Measurements from ENCODE around the gene BHMT2.
A peak's percentile ranks its signal among the peaks of the same experiment; 100 is the strongest.

Gene BHMT2

GRCh38 chr5:79122973-79123372, 53.4 kb downstream of the BHMT2 start:
- no peak for DNase-seq (ENCODE audit: low spot score)

GRCh38 chr5:79124607-79125006, 55.0 kb downstream of the BHMT2 start:
- DNase-seq (ENCODE audit: low spot score) = no peak

DNA sequence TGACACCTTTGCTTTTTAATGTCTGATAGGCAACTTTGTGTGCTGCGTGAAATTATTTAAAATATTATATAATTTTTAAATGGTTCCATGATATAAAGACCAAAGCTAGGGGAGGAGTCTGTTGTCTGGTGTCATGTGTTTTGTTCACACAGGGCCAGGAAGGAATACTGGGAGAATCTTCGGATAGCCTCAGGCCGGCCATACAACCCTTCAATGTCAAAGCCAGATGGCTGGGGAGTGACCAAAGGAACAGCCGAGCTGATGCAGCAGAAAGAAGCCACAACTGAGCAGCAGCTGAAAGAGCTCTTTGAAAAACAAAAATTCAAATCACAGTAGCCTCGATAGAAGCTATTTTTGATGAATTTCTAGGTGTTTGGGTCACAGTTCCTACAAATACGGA, 61.2 kb downstream of the BHMT2 start:
- no peak for DNase-seq (ENCODE audit: low spot score)

DNA sequence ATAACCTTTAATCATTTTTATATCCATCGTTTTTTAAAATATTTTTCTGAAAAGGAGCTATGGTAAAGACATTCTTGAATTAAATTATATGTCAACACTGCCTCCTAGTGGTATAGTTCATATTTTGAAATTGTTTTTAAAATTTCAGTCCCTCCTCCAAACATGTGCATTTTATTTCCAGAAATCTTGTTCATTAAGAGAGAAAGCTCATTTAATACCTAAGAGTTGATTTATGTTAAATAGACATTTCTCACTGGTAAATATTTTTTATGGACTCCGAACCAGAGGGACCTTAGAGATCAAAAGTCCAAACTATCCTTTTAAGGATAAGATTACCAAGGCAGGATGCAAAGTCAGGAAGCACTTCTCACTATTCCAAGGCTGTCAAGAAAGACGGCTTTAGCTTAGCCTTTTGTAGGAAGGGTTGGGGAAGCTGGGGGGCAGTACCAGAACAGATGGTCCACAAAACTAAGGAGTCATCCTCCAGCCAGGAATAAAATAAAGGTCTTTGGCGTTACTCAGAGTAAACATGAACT, 63.6 kb downstream of the BHMT2 start:
- DNase-seq (ENCODE audit: low spot score) = peak; percentile 68

DNA sequence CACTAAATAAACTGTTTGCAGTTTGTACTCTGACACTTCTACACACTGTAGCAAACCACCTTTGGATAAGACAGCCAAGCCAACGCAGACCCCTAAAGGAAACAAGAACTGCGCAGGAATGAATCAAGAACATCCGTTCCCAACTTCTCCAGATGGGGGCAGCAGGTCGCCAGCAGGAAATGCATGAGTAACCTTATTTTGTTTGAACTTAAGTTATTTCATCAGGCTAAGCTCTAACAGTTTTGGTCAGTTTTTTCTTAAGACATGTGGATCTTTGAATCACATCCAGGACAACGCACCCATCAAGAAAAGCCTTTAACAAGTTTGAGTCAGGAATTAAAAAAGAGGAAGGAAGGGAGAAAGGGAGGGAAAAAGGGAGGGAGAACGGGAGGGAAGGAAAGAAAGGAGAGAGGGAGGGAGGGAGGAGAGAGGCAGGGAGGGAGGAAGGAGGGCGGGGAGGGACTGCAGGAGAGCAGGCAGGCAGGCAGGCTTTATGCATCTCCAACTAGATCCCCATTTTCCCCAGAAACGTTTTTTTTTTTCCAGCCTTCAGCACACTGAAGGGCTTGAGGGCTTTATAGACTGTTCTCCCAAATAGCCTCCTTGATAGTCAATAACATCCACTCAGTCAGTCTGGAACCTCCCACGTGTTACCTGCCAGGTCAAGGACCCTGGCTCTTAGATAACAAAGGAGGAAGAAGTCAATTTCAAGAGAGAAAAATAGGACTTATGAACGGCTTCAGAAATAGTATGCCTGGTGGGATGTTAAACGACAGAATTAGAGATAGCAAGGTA, 64.3 kb downstream of the BHMT2 start:
- peak; percentile 62 for DNase-seq (ENCODE audit: low spot score)

- DNase-seq (ENCODE audit: low spot score) = no peak
Measured at GRCh38 chr5:79135790-79136553, 66.4 kb downstream of the BHMT2 start.

- DNase-seq (ENCODE audit: low spot score) = no peak
Measured at GRCh38 chr5:79136618-79137017, 67.1 kb downstream of the BHMT2 start.
